Stimulated activated CD8-positive, alpha-beta memory T cell treated with anti-CD3 and anti-CD28 coated beads, Interleukin-7, amount 100 ng/mL, for 24 hours (primary cell): ENCODE data around the gene CLEC11A.
"Not testable (repeated sequence)": the region's sequence is repeated elsewhere in the genome, so short reads cannot be mapped to it uniquely, and the experiment has no call there.

ENCODE experiments used
- DNase-seq: peaks from one replicate; pipeline ENCODE4 v3.0.0-alpha.2; 2020; ENCODE audit warnings: low read depth

The CLEC11A gene

DNA sequence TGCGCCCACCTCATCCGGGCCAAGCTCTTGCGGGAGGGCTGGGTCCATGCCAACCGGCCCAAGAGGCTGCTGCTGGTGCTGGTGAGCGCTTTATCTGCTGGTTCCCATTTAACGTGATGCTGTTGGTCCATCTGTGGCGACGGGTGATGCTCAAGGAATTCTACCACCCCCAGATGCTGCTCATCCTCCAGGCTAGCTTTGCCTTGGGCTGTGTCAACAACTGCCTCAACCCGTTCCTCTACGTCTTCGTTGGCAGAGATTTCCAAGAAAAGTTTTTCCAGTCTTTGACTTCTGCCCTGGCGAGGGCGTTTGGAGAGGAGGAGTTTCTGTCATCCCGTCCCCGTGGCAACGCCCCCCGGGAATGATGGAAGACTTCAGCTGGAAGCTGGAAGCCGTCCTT lies 35.9 kb downstream of the CLEC11A start:
- DNase-seq, result not testable (repeated sequence)

DNA sequence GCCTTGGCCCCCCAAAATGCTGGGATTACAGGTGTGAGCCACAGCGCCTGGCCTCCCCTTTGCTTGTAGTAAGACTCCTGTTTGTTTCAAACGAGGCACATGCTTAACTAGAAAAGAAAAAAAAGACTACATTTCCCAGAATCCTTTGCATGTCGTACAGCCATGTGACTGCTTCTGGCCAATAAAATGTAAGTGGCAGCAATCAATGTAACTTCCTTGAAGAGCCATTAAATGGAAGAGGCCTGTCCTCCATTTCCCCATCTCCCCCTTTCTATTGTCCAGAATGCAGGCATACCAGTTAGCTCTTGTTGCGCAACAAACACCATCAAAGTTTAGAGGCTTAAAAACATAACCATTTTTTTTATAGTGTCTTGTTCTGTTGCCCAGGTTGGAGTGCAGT lies 36.7 kb downstream of the CLEC11A start:
- no peak for DNase-seq

DNA sequence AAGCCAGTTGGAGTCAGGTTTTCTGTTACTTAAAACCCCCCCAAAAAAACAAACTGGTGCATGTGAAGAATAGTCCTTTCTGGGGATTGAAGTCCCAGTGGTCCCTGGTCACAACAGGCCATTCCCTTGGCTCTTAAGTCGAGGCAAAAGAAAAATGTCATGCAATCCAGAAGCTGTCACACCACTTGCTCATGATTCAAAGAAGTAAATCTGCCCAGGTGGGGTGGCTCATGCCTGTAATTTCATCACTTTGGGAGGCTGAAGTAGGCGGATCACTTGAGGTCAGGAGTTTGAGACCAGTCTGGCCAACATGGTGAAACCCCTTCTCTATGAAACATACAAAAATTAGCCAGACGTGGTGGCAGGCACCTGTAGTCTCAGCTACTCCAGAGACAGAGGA lies 38.3 kb downstream of the CLEC11A start:
- not testable (repeated sequence) for DNase-seq

DNA sequence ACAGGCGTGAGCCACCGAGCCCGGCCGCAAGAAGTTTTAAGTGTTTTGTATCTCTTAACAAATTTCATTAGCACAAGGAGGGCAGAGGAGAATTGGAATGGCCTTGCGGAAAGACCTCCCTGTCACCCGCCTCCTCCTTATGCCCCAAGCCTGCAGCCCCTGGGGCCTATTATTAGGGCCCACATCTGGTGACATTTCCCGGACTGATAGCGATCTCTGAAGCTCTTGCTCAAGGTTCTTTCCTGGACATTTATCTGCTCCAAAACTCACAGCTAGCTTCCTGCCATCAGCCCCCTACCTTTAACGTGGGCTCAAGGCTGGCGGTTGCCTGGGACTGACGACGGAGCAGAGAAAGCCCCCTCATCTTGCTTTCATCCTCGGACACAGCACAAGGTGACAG lies 40.4 kb downstream of the CLEC11A start:
- not testable (repeated sequence) for DNase-seq

DNA sequence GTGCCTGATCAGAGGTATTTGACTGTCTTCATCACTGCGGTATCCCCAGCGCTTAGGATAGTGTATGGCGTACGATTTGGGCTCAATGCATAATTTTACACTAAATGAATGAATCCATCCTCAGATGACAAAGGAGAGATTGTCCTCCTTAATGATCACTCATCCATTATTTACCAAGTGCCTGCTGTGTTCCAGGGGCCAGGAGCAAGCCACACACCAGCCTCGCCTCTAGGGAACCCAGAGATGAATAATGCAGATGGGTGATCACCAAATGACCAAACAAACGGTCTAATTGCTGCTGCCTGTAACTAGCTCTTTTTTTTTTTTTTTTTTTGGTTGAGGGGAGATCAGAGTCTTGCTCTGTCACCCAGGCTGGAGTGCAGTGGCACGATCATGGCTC lies 41.2 kb downstream of the CLEC11A start:
- DNase-seq, result no peak

DNA sequence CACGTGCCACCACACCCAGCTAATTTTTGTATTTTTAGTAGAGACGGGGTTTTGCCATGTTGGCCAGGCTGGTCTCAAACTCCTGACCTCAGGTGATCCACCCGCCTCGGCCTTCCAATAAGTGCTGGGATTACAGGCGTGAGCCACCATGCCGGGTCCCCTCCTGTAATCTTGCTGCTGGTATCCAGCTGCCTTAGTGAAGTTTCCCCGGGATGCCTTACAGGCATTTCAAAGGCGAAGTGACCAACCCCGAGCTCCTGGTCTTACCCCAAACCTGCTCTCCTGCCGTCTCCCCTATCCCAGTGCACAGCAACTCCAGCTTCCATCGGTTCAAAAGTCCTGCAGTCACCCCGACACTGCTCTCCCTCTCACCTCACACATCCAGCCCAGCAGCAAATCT lies 43.6 kb downstream of the CLEC11A start:
- DNase-seq, result not testable (repeated sequence)

DNA sequence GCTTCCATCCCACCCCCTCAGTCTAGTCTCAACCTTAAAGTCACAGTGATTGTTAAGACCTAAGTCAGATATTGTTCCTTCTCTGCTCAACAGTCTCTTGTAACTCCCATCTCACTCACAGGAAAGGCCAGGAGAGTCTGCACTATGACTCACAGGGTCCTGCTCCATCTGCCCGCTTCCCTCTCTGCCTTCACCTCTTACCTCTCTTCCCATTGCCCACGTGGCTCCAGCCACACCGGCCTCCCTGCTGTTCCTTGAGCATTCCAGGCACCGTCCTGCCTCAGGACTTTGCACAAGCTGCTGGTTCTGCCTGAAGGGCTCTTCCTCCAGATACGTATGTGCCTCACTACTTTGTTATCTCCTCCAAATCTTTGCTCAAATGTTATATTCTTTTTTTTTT lies 44.1 kb downstream of the CLEC11A start:
- DNase-seq, result not testable (repeated sequence)

DNA sequence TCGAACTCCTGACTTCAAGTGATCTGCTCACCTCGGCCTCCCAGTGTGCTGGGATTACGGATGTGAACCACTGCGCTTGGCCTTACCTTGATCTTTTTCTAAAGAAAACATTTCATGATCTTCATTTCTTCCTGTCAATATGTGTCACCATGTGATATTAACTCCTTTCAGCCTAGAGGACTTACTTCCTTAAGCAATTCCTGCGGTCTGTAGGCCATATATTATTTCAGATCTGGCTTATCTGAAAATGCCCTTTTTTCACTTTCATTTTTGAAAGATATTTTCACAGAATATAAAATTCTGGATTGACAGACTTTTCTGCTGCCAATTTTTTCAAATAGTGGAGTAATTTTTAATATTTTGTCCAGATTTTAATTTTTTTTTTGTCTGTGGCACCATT lies 45.1 kb downstream of the CLEC11A start:
- DNase-seq, result no peak

DNA sequence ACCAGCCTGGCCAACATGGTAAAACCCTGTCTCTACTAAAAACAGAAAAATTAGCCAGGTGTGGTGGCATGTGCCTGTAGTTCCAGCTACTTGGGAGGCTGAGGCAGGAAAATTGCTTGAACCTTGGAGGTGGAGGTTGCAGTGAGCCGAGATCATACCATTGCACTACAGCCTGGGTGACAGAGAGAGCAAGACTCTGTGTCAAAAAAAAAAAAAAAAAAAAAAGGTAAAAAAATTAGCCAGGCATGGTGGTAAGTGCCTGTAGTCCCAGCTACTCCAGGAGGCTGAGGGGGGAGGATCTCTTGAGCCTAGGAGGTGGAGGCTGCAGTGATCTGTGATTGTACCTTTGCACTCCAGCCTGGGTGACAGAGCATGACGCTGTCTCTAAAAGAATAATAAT lies 47.0 kb downstream of the CLEC11A start, which contains the start of gene GPR32:
Gene GPR32 (plus strand): TSS at position 301 of the 400 bp plus-strand sequence. CDS start 137 bp downstream, outside the sequence.
- not testable (repeated sequence) for DNase-seq

DNA sequence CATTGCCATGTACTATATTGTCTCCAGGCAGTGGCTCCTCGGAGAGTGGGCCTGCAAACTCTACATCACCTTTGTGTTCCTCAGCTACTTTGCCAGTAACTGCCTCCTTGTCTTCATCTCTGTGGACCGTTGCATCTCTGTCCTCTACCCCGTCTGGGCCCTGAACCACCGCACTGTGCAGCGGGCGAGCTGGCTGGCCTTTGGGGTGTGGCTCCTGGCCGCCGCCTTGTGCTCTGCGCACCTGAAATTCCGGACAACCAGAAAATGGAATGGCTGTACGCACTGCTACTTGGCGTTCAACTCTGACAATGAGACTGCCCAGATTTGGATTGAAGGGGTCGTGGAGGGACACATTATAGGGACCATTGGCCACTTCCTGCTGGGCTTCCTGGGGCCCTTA lies 47.7 kb downstream of the CLEC11A start:
- DNase-seq, result no peak

DNA sequence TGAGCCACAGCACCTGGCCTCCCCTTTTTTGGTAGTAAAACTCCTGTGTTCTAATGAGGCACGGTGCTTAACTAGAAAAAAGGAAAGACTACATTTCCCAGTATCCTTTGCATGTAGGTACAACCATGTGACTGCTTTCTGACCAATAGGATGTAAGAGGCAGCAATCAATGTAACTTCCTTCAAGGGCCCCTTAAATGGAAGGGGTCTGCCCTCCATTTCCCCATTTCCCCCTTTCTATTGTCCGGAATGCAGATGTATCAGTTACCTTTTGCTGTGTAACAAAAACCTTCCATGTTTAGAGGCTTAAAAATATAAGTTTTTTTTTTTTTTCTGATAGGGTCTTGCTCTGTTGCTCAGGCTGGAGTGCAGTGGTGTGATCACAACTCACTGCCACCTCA lies 49.3 kb downstream of the CLEC11A start:
- DNase-seq, result no peak

DNA sequence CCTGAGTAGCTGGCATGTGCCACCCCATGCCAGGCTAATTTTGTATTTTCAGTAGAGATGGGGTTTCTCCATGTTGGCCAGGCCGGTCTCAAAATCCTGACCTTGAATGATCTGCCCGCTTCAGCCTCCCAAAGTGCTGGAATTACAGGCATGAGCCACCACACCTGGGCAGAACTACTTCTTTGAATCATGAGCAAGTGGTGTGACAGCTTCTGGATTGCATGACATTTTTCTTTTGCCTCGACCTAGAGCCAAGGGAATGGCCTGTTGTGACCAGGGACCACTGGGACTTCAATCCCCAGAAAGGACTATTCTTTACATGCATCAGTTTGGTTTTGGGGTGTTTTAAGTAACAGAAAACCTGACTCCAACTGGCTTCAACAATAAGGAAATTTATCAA lies 49.7 kb downstream of the CLEC11A start:
- DNase-seq, result not testable (repeated sequence)

DNA sequence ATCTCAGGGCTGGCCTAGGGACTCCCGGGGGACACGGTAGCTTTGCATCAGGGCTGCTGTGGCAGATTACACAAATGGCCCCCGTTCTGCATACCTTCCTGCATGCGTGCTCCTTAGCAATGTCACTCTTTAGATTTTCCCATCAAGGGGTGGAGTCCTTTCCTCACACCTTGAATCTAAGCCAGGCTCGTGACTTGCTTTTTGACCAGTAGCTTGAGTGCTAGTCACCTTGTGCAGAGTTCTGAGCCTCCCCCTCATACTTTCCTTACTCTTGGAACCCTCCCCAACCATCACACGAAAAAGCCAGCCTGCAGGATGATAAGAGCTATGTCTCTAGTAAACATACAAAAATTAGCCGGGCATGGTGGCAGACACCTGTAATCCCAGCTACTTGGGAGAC lies 50.3 kb downstream of the CLEC11A start:
- DNase-seq, result not testable (repeated sequence)
